Measurements from ENCODE around the gene CACNA1B. TPM values are rescaled to one million over a fixed set of nuclear protein-coding genes. Genes with fewer than 3 reads are reported as not detected.

The CACNA1B gene
- total RNA-seq, 1 donor from 2014 or later = 0.19 TPM

DNA sequence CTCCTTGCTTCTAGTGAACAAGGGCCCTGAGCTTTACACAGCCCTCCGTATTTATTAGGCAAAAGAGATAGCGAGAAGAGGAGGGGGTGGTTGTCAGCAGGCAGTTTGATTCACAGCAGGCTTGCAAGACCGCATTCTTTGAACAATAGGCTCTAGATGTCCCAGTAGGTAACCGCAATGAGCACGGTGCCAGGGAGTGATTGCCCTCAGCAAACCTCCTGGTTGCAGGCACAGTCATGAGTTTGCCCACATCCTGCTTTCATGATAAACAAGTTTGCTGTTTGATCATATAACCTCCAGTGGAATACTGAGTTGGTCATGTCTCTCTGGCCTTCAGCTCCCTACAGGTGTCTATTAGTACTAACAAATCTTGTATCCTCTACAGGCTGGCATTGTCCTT, 66.1 kb downstream of the CACNA1B start:
- intact Hi-C loops (cut with micrococcal nuclease) = no loop called here

GRCh38 chr9:137945581-137945980, 68.0 kb downstream of the CACNA1B start:
- no peak for DNase-seq
- Histone ChIP-seq H3K4me3 (no peak overlapping the region), H3K27me3 (ENCODE audit: low read depth) (no peaks in the 10 kb centered on the region), H3K9me3 (replicated peaks) (peaks cover 50% of the 10 kb centered on the region), H3K4me1 (no peaks in the 10 kb centered on the region), H3K27ac (replicated peaks) (no peak overlapping the region), H3K36me3 (no peaks in the 10 kb centered on the region)
- intact Hi-C loops (cut with micrococcal nuclease) = no loop called here
- TF ChIP-seq, protein P1, sequence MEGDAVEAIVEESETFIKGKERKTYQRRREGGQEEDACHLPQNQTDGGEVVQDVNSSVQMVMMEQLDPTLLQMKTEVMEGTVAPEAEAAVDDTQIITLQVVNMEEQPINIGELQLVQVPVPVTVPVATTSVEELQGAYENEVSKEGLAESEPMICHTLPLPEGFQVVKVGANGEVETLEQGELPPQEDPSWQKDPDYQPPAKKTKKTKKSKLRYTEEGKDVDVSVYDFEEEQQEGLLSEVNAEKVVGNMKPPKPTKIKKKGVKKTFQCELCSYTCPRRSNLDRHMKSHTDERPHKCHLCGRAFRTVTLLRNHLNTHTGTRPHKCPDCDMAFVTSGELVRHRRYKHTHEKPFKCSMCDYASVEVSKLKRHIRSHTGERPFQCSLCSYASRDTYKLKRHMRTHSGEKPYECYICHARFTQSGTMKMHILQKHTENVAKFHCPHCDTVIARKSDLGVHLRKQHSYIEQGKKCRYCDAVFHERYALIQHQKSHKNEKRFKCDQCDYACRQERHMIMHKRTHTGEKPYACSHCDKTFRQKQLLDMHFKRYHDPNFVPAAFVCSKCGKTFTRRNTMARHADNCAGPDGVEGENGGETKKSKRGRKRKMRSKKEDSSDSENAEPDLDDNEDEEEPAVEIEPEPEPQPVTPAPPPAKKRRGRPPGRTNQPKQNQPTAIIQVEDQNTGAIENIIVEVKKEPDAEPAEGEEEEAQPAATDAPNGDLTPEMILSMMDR (IDR thresholded peaks at IDR 0.05; ENCODE audit: borderline replicate concordance) = no peak

More for the DNA sequence above, 66.1 kb downstream of the CACNA1B start:
- Histone ChIP-seq H3K4me3 (no peak overlapping the region), H3K27me3 (ENCODE audit: low read depth) (peaks cover 5% of the 10 kb centered on the region), H3K9me3 (replicated peaks) (peaks cover 50% of the 10 kb centered on the region), H3K36me3 (no peaks in the 10 kb centered on the region), H3K27ac (replicated peaks) (no peak overlapping the region), H3K4me1 (no peaks in the 10 kb centered on the region)
- DNase-seq = no peak
- TF ChIP-seq, protein P1 (IDR thresholded peaks at IDR 0.05; ENCODE audit: borderline replicate concordance) = no peak

DNA sequence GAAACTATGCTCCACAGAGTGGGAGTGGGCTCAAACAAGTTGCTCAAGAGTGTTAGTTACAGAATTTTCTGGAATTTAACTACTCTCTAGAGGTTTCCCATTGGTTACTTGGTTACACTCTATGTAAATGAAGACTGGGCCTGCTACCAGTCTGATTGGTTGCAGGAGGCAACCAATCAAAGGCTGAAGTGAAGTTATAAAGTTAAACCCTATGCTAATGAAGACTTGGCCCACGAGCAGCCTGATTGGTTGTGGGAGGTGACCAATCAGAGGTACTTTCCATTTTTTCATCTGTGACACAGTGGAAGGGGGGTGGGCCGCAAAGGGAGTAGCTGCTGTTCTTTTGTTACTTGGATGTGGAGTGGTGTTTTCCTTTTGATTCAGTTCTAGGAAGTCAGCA, 69.4 kb downstream of the CACNA1B start:
- Histone ChIP-seq H3K4me1 (no peaks in the 10 kb centered on the region), H3K36me3 (no peaks in the 10 kb centered on the region), H3K27ac (replicated peaks) (no peak overlapping the region), H3K4me3 (no peak overlapping the region), H3K9me3 (replicated peaks) (peaks cover 44% of the 10 kb centered on the region), H3K27me3 (ENCODE audit: low read depth) (no peaks in the 10 kb centered on the region)
- TF ChIP-seq, protein P1 (IDR thresholded peaks at IDR 0.05; ENCODE audit: borderline replicate concordance) = no peak
- DNase-seq = no peak
- intact Hi-C loops (cut with micrococcal nuclease) = no loop called here

GRCh38 chr9:137948642-137949041, 71.1 kb downstream of the CACNA1B start:
- H3K36me3 ChIP-seq = no peaks in the 10 kb centered on the region
- H3K27ac ChIP-seq (replicated peaks) = no peak overlapping the region
- no peak overlapping the region for H3K4me3 ChIP-seq
- peaks cover 9% of the 10 kb centered on the region for H3K27me3 ChIP-seq (ENCODE audit: low read depth)
- TF ChIP-seq, protein P1 (IDR thresholded peaks at IDR 0.05; ENCODE audit: borderline replicate concordance) = no peak
- intact Hi-C loops (cut with micrococcal nuclease) = no loop called here
- H3K9me3 ChIP-seq (replicated peaks) = peaks cover 33% of the 10 kb centered on the region
- peaks cover 1% of the 10 kb centered on the region for H3K4me1 ChIP-seq
- DNase-seq = no peak

DNA sequence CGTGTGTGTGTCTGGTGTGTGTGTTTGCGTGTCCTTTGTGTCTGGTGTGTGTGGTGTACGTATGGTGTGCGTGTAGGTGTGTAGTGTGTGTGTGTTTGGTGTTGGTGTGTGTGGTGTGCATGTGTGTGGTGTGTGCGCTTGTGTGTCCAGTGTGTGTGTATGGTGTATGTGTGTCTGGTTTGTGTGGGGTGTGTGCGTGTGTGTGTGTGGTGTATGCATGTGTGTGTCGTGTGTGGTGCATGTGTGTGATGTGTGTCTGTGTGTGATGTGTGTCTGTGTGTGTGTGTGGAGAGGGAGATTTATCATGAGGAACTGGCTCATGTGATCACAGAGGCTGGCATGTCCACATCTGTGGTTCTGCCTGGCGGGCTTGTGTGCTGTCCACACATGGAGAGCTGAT, 71.7 kb downstream of the CACNA1B start:
- no peak for DNase-seq
- peaks cover 14% of the 10 kb centered on the region for H3K27me3 ChIP-seq (ENCODE audit: low read depth)

More for the DNA sequence above, 71.7 kb downstream of the CACNA1B start:
- TF ChIP-seq, protein P1 (IDR thresholded peaks at IDR 0.05; ENCODE audit: borderline replicate concordance) = no peak
- intact Hi-C loops (cut with micrococcal nuclease) = no loop called here
- Histone ChIP-seq H3K4me1 (peaks cover 3% of the 10 kb centered on the region), H3K36me3 (no peaks in the 10 kb centered on the region), H3K4me3 (no peak overlapping the region), H3K9me3 (replicated peaks) (peaks cover 27% of the 10 kb centered on the region), H3K27ac (replicated peaks) (no peak overlapping the region)

Measured in left ventricle myocardium inferior (tissue), 1 donor.